ENCODE results near the gene SCN3B. TPM values are rescaled to one million over a fixed set of nuclear protein-coding genes. Genes with fewer than 3 reads are reported as not detected.

SCN3B gene
- total and polyA plus RNA-seq, 7 donors = 11.1 to 69.0 (median 21.7) TPM

GRCh38 chr11:123581651-123582399 is 72.6 kb downstream of the SCN3B start:
- Histone ChIP-seq H3K9me3 (no peaks in the 10 kb centered on the region), H3K27me3 (ENCODE audit: insufficient read depth in 3 of 3, low read length in 2 of 3) (peaks cover 0 to 6% (median 0%) of the 10 kb centered on the region in 3 donors), H3K27ac (no peak overlapping the region), H3K36me3 (ENCODE audit: insufficient read depth in 1 of 2, low read depth in 1 of 2) (no peaks in the 10 kb centered on the region), H3K4me1 (no peaks in the 10 kb centered on the region), H3K4me3 (no peak overlapping the region)
- DNase-seq (peak in 1 of 2 donors; percentile 31), ATAC-seq (no peak)
- intact Hi-C loops (cut with DNase I) = loop anchor here in 1 of 2 donors (5.0 kb wide), 1 partner anchor 130 kb away; no protein-coding TSS in a partner anchor
- 86 to 91% (median 90%) methylated on average over 22 of the region's 22 CpGs for WGBS, 3 donors
- TF ChIP-seq CTCF (IDR thresholded peaks at IDR 0.05) = no peak

- peaks cover 0 to 12% (median 0%) of the 10 kb centered on the region in 3 donors for H3K27me3 ChIP-seq (ENCODE audit: insufficient read depth in 3 of 3, low read length in 2 of 3)
- no peaks in the 10 kb centered on the region for H3K36me3 ChIP-seq (ENCODE audit: insufficient read depth in 1 of 2, low read depth in 1 of 2)
- H3K27ac ChIP-seq = no peak overlapping the region
- peak; percentile 91 for TF ChIP-seq CTCF (IDR thresholded peaks at IDR 0.05)
- H3K9me3 ChIP-seq = no peaks in the 10 kb centered on the region
- H3K4me1 ChIP-seq = no peaks in the 10 kb centered on the region
- H3K4me3 ChIP-seq = no peak overlapping the region
- DNase-seq (peak; percentile 49 to 75), ATAC-seq (peak; percentile 80 to 88 (median 86))
- intact Hi-C loops (cut with DNase I) = loop anchor here (1.0 to 5.0 kb wide), 2 partner anchors 127 to 132 kb away; no protein-coding TSS in a partner anchor
- WGBS, 3 donors = 11 to 14% (median 12%) methylated on average over 25 of the region's 25 CpGs
Observed at GRCh38 chr11:123580557-123581275, 73.7 kb downstream of the SCN3B start.

GRCh38 chr11:123580137-123580536 is 74.3 kb downstream of the SCN3B start:
- DNase-seq = no peak
- Histone ChIP-seq H3K27ac (no peak overlapping the region), H3K36me3 (ENCODE audit: insufficient read depth in 1 of 2, low read depth in 1 of 2) (no peaks in the 10 kb centered on the region), H3K27me3 (ENCODE audit: insufficient read depth in 3 of 3, low read length in 2 of 3) (peaks cover 0 to 12% (median 0%) of the 10 kb centered on the region in 3 donors), H3K9me3 (no peaks in the 10 kb centered on the region), H3K4me1 (no peaks in the 10 kb centered on the region), H3K4me3 (no peak overlapping the region)
- intact Hi-C loops (cut with DNase I) = loop anchor here (1.0 to 5.0 kb wide), 2 partner anchors 127 to 132 kb away; no protein-coding TSS in a partner anchor
- no peak for ATAC-seq
- WGBS, 3 donors = 89 to 93% (median 91%) methylated on average over 6 of the region's 6 CpGs
- no peak for TF ChIP-seq CTCF (IDR thresholded peaks at IDR 0.05)

- no peak for TF ChIP-seq CTCF (IDR thresholded peaks at IDR 0.05)
- intact Hi-C loops (cut with DNase I) = loop anchor here in 1 of 2 donors (5.0 kb wide), 1 partner anchor 67 kb away; no protein-coding TSS in a partner anchor
- WGBS, 3 donors = 92 to 96% (median 93%) methylated on average over 5 of the region's 5 CpGs
- no peaks in the 10 kb centered on the region for H3K4me1 ChIP-seq
- peaks cover 0 to 12% (median 0%) of the 10 kb centered on the region in 3 donors for H3K27me3 ChIP-seq (ENCODE audit: insufficient read depth in 3 of 3, low read length in 2 of 3)
- H3K4me3 ChIP-seq = no peak overlapping the region
- no peak for ATAC-seq
- H3K27ac ChIP-seq = no peak overlapping the region
- no peaks in the 10 kb centered on the region for H3K9me3 ChIP-seq
- H3K36me3 ChIP-seq (ENCODE audit: insufficient read depth in 1 of 2, low read depth in 1 of 2) = no peaks in the 10 kb centered on the region
- DNase-seq = no peak
Observed at GRCh38 chr11:123579482-123579812, 75.0 kb downstream of the SCN3B start.

Other genes with a start within 250 kb of the SCN3B start
- gene GRAMD1B, start 224.4 kb downstream of the SCN3B start, total RNA-seq = 10 to 100 TPM in 2 of 4 donors, 1 to 10 TPM in 1, under 1 TPM in 1; 0.67 to 24.0 (median 14.2) TPM
- gene GRAMD1B, start 224.4 kb downstream of the SCN3B start, polyA plus RNA-seq = 1 to 10 TPM in 1 of 3 donors, under 1 TPM in 2; 0.68 to 6.8 (median 0.74) TPM
- gene ZNF202, start 87.0 kb upstream of the SCN3B start, total RNA-seq = 10 to 100 TPM in 1 of 4 donors, 1 to 10 TPM in 3; 5.5 to 13.8 (median 7.7) TPM
- 10 to 100 TPM in 2 of 3 donors, 1 to 10 TPM in 1; 5.9 to 11.9 (median 10.7) TPM for gene ZNF202, start 87.0 kb upstream of the SCN3B start, polyA plus RNA-seq
- gene OR6X1, start 99.9 kb upstream of the SCN3B start, total RNA-seq = not detected
- not detected for gene OR6X1, start 99.9 kb upstream of the SCN3B start, polyA plus RNA-seq
- gene OR6M1, start 151.7 kb upstream of the SCN3B start, total RNA-seq = not detected
- gene OR6M1, start 151.7 kb upstream of the SCN3B start, polyA plus RNA-seq = not detected
- not detected for gene TMEM225, start 231.0 kb upstream of the SCN3B start, total RNA-seq
- not detected for gene TMEM225, start 231.0 kb upstream of the SCN3B start, polyA plus RNA-seq
- not detected for gene OR8D4, start 247.5 kb upstream of the SCN3B start, total RNA-seq
- not detected for gene OR8D4, start 247.5 kb upstream of the SCN3B start, polyA plus RNA-seq

All from psoas muscle (tissue), 8 donors.